Transverse colon (tissue), 4 donors: ENCODE measurements around the gene SRXN1. TPM values are rescaled to one million over a fixed set of nuclear protein-coding genes. Genes with fewer than 3 reads are reported as not detected.

Source experiments
- DNase-seq: peaks from one replicate; pipeline ENCODE4 v3.0.0-alpha.2; 2019
- H3K27ac ChIP-seq, 4 donors: fragments of 200-600 bp; sonication (generic); 2 replicates each; pipeline ENCODE4 v1.5.1; 2016 to 2018; ENCODE audit warnings: inconsistent platforms in 4 of 4
- H3K27me3 ChIP-seq: fragments of 200-600 bp; sonication (generic); 2 replicates; pipeline ENCODE4 v1.5.1; 2017; ENCODE audit warnings: inconsistent platforms
- H3K36me3 ChIP-seq, 4 donors: fragments of 200-600 bp; sonication (generic); 2 replicates each; pipeline ENCODE4 v1.5.1; 2017 to 2019; ENCODE audit warnings: inconsistent platforms in 4 of 4
- H3K4me1 ChIP-seq, 4 donors: fragments of 200-600 bp; sonication (generic); 2 replicates each; pipeline ENCODE4 v1.5.1; 2017 to 2020; ENCODE audit warnings: inconsistent platforms in 4 of 4
- H3K4me3 ChIP-seq, 4 donors: fragments of 200-600 bp; sonication (generic); 1 replicate in 1 of 4; 2 replicates in 3 of 4; pipeline versions ENCODE4 v1.5.1 to v1.6.1; 2017 to 2019; ENCODE audit warnings: inconsistent platforms in 4 of 4
- H3K9me3 ChIP-seq, 2 donors: fragments of 200-600 bp; sonication (generic); 2 replicates each; pipeline ENCODE4 v1.5.1; 2017 to 2019; ENCODE audit warnings: inconsistent platforms in 2 of 2
- CTCF ChIP-seq, 5 experiments: fragments of 200-600 bp in 3 of 5; fragments of 450-650 bp in 2 of 5; sonication (generic) in 3 of 5; IDR thresholded peaks; 1 replicate in 2 of 5; 2 replicates in 3 of 5; pipeline ENCODE4 v1.5.1; 2016 to 2017; ENCODE audit warnings: antibody characterized with exemption in 5 of 5, inconsistent platforms in 3 of 5, mild to moderate bottlenecking in 2 of 5, moderate library complexity in 1 of 5
- EP300 ChIP-seq: sonication (generic); formaldehyde crosslinking; IDR thresholded peaks from one replicate; pipeline ENCODE4 v1.6.1; 2017; ENCODE audit warnings: antibody characterized with exemption, low read depth
- POLR2A ChIP-seq: fragments of 450-650 bp; IDR thresholded peaks from one replicate; pipeline ENCODE4 v1.6.1; 2016; ENCODE audit warnings: antibody characterized with exemption, mild to moderate bottlenecking, moderate library complexity
- POLR2AphosphoS5 ChIP-seq, 3 donors: sonication (generic); formaldehyde crosslinking; IDR thresholded peaks; one replicate each; pipeline ENCODE4 v1.6.1; 2016; ENCODE audit warnings: antibody characterized with exemption in 3 of 3
- WGBS, 2 donors: methylation state at CpG; one replicate each; pipeline ENCODE4 v1.1.5; 2018; ENCODE audit warnings: low coverage in 1 of 2; 5-methylcytosine and 5-hydroxymethylcytosine counted together
- in situ Hi-C, 4 donors: fragments of 200-750 bp; cut with MboI; loops; one replicate each; pipeline versions ENCODE4 v1.15.0 to v1.15.1; 2017; ENCODE audit warnings: low sequenced_read_pairs in 3 of 4, low pct_ligation_motif_present in 1 of 4, low pct_unique_long_range_greater_than_20kb in 1 of 4
- intact Hi-C: fragments of 100-400 bp; cut with DNase I; formaldehyde crosslinking; loops from one replicate; pipeline ENCODE4 v1.15.1; 2023; ENCODE audit warnings: low total_unique reads
- total RNA-seq, 4 donors: library from RNA; depleted of rRNA; stranded (reverse); fragments of >200 nt; gene quantifications; one replicate each; pipeline ENCODE4 v1.1.0, GENCODE V29; 2016

SRXN1 gene
- total RNA-seq, 4 donors from 2014 or later, result 8.6 to 43.0 (median 21.2) TPM

GRCh38 chr20:675033-675452, 22.0 kb upstream of the SRXN1 start:
- in situ Hi-C loops, result no loop called here
- peaks cover 94% of the 10 kb centered on the region for H3K27me3 ChIP-seq
- intact Hi-C loops, result no loop called here
- H3K27ac ChIP-seq, result no peak overlapping the region
- no peak for DNase-seq
- WGBS, 2 donors, result 8% methylated on average over 25 of the region's 25 CpGs; no CpG with 5 or more reads in 1 of the 2 donors
- H3K4me1 ChIP-seq, result peaks cover 0 to 18% (median 13%) of the 10 kb centered on the region in 4 donors
- no peaks in the 10 kb centered on the region for H3K9me3 ChIP-seq
- TF ChIP-seq POLR2A (no peak), EP300 (no peak), CTCF (IDR thresholded peaks at IDR 0.05) (no peak), POLR2AphosphoS5 (IDR thresholded peaks at IDR 0.05) (no peak)
- no peaks in the 10 kb centered on the region for H3K36me3 ChIP-seq
- H3K4me3 ChIP-seq, result no peak overlapping the region

GRCh38 chr20:673603-674001, 20.6 kb upstream of the SRXN1 start:
- Histone ChIP-seq H3K27me3 (peaks cover 90% of the 10 kb centered on the region), H3K4me1 (peaks cover 0 to 18% (median 13%) of the 10 kb centered on the region in 4 donors), H3K27ac (no peak overlapping the region), H3K36me3 (no peaks in the 10 kb centered on the region), H3K9me3 (no peaks in the 10 kb centered on the region), H3K4me3 (no peak overlapping the region)
- intact Hi-C loops (no loop called here), in situ Hi-C loops (no loop called here)
- TF ChIP-seq EP300, result no peak
- TF ChIP-seq POLR2A, result no peak
- no peak for TF ChIP-seq CTCF (IDR thresholded peaks at IDR 0.05)
- no peak for TF ChIP-seq POLR2AphosphoS5 (IDR thresholded peaks at IDR 0.05)
- no peak for DNase-seq
- 46% methylated on average over 3 of the region's 3 CpGs; no CpG with 5 or more reads in 1 of the 2 donors for WGBS, 2 donors

GRCh38 chr20:672963-673602, 20.1 kb upstream of the SRXN1 start:
- Histone ChIP-seq H3K4me3 (no peak overlapping the region), H3K4me1 (peaks cover 0 to 18% (median 13%) of the 10 kb centered on the region in 4 donors), H3K9me3 (no peaks in the 10 kb centered on the region), H3K36me3 (no peaks in the 10 kb centered on the region), H3K27me3 (peaks cover 90% of the 10 kb centered on the region), H3K27ac (no peak overlapping the region)
- in situ Hi-C loops (no loop called here), intact Hi-C loops (no loop called here)
- TF ChIP-seq EP300, result no peak
- TF ChIP-seq POLR2A, result no peak
- TF ChIP-seq POLR2AphosphoS5 (IDR thresholded peaks at IDR 0.05), result no peak
- TF ChIP-seq CTCF (IDR thresholded peaks at IDR 0.05), result no peak
- 34% methylated on average over 7 of the region's 7 CpGs; no CpG with 5 or more reads in 1 of the 2 donors for WGBS, 2 donors
- DNase-seq, result no peak

- in situ Hi-C loops, result no loop called here
- intact Hi-C loops, result no loop called here
- H3K4me3 ChIP-seq, result no peak overlapping the region
- H3K4me1 ChIP-seq, result peaks cover 0 to 14% (median 13%) of the 10 kb centered on the region in 4 donors
- no peak for DNase-seq
- no peaks in the 10 kb centered on the region for H3K36me3 ChIP-seq
- H3K9me3 ChIP-seq, result no peaks in the 10 kb centered on the region
- H3K27me3 ChIP-seq, result peaks cover 84% of the 10 kb centered on the region
- TF ChIP-seq EP300 (no peak), CTCF (IDR thresholded peaks at IDR 0.05) (no peak)
- no peak overlapping the region for H3K27ac ChIP-seq
- WGBS, 2 donors, result 46% methylated on average over 9 of the region's 9 CpGs; no CpG with 5 or more reads in 1 of the 2 donors
These were observed 18.4 kb upstream of the SRXN1 start for GRCh38 chr20:671252-672030.
